ENCODE measurements around the gene SMS.

The SMS gene

GRCh38 chrX:22032506-22032905 is 92.0 kb downstream of the SMS start:
- ChIA-PET POLR2A (no interaction called here), CTCF (no interaction called here)
- TF ChIP-seq L3MBTL2 (conservative IDR thresholded peaks at IDR 0.05) (no peak), TARDBP (IDR thresholded peaks at IDR 0.05) (no peak), SP1 (IDR thresholded peaks at IDR 0.05) (no peak), ZNF384 (IDR thresholded peaks at IDR 0.05) (no peak), FOXA1 (IDR thresholded peaks at IDR 0.05) (no peak), LEF1 (IDR thresholded peaks at IDR 0.05; ENCODE audit: borderline replicate concordance) (no peak)
- DNase-seq (ENCODE audit: extremely low spot score): no peak

DNA sequence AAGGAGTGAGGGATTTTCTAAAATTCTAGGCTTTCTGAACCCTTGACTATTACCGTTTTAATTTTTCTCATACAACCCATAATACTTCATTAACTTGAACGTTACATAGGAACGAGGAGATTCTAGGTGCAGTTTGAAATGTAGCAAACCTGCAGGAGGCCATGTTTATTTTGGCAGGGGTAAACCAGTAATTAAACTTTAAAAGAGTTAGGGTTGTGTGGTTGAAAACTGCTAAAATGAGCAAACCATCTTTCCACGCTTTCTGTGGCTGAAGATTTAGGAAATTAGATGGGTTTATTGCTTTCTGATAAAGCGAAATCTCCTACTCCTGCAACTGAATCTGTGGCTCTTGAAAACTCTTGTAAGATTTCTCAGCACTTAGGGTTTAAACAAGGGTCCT is 93.3 kb downstream of the SMS start:
- ChIA-PET POLR2A (no interaction called here), CTCF (no interaction called here)
- DNase-seq (ENCODE audit: extremely low spot score): no peak
- no peak for TF ChIP-seq FOXK2 (IDR thresholded peaks at IDR 0.05)
- TF ChIP-seq FOXA1 (IDR thresholded peaks at IDR 0.05): no peak
- no peak for TF ChIP-seq L3MBTL2 (conservative IDR thresholded peaks at IDR 0.05)
- TF ChIP-seq SUZ12 (IDR thresholded peaks at IDR 0.05): no peak
- no peak for TF ChIP-seq ZNF384 (IDR thresholded peaks at IDR 0.05)
- no peak for TF ChIP-seq CTBP1 (IDR thresholded peaks at IDR 0.05; ENCODE audit: borderline replicate concordance)
- no peak for TF ChIP-seq TARDBP (IDR thresholded peaks at IDR 0.05)
- TF ChIP-seq BHLHE40 (IDR thresholded peaks at IDR 0.05; ENCODE audit: borderline replicate concordance): no peak
- TF ChIP-seq PKNOX1 (IDR thresholded peaks at IDR 0.05): no peak
- no peak for TF ChIP-seq LEF1 (IDR thresholded peaks at IDR 0.05; ENCODE audit: borderline replicate concordance)
- no peak for TF ChIP-seq NFRKB (IDR thresholded peaks at IDR 0.05)
- no peak for TF ChIP-seq ELF4 (IDR thresholded peaks at IDR 0.05)
- no peak for TF ChIP-seq FOXM1 (IDR thresholded peaks at IDR 0.05; ENCODE audit: borderline replicate concordance)
- no peak for TF ChIP-seq SP1 (IDR thresholded peaks at IDR 0.05)
- no peak for TF ChIP-seq ARNT (IDR thresholded peaks at IDR 0.05)

DNA sequence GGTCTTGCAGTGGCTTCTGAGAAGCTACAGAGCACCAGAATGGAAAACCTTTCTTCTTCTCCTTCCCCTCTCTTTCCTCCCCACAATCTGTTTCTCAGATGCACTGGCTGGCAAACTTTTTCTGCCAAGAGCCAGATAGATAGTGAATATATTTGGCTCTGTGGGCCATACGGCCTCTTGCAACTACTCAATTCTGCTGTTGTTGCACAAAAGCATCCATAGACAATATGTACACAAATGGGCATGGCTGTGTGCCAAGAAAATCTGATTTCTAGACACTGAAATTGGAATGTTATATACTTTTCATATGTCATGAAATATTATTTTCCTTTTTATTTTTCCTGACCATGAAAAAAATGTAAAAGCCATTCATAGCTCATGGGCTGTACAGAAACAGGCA is 94.7 kb downstream of the SMS start:
- DNase-seq (ENCODE audit: extremely low spot score): no peak
- ChIA-PET CTCF (no interaction called here), POLR2A (no interaction called here)
- TF ChIP-seq PKNOX1 (IDR thresholded peaks at IDR 0.05) (no peak), TARDBP (IDR thresholded peaks at IDR 0.05) (no peak), FOXA1 (IDR thresholded peaks at IDR 0.05) (no peak), NFRKB (IDR thresholded peaks at IDR 0.05) (no peak), L3MBTL2 (conservative IDR thresholded peaks at IDR 0.05) (no peak), ELF4 (IDR thresholded peaks at IDR 0.05) (no peak), CTBP1 (IDR thresholded peaks at IDR 0.05; ENCODE audit: borderline replicate concordance) (no peak), FOXM1 (IDR thresholded peaks at IDR 0.05; ENCODE audit: borderline replicate concordance) (no peak), ARNT (IDR thresholded peaks at IDR 0.05) (no peak), FOXK2 (IDR thresholded peaks at IDR 0.05) (no peak), HDGF (IDR thresholded peaks at IDR 0.05; ENCODE audit: borderline replicate concordance) (no peak), SP1 (IDR thresholded peaks at IDR 0.05) (no peak), BHLHE40 (IDR thresholded peaks at IDR 0.05; ENCODE audit: borderline replicate concordance) (no peak), ZNF384 (IDR thresholded peaks at IDR 0.05) (no peak), SUZ12 (IDR thresholded peaks at IDR 0.05) (no peak), LEF1 (IDR thresholded peaks at IDR 0.05; ENCODE audit: borderline replicate concordance) (no peak)

DNA sequence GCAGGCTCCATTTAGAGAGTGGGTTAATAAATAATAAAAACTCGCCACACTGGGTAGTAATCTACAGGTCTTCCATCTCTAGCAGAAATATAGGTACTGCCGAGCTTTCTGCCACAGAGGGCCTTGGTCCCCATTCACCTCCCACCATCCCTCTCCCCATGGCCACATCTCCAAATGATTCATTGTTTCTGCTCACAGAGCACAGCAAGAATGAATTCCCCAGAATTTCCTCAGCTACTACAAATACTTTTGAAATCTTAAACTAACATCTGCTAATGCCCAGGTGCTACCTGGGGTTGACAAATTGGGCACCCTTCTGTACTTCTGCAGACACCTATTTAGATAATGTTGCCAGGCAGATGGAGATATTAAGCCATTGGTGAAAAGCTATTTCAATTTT is 96.7 kb downstream of the SMS start:
- TF ChIP-seq FOXK2 (IDR thresholded peaks at IDR 0.05) (no peak), FOXA1 (IDR thresholded peaks at IDR 0.05) (no peak), PKNOX1 (IDR thresholded peaks at IDR 0.05) (no peak), SUZ12 (IDR thresholded peaks at IDR 0.05) (no peak), FOXM1 (IDR thresholded peaks at IDR 0.05; ENCODE audit: borderline replicate concordance) (no peak), L3MBTL2 (conservative IDR thresholded peaks at IDR 0.05) (no peak), NFRKB (IDR thresholded peaks at IDR 0.05) (no peak), ARNT (IDR thresholded peaks at IDR 0.05) (no peak), BHLHE40 (IDR thresholded peaks at IDR 0.05; ENCODE audit: borderline replicate concordance) (no peak), TARDBP (IDR thresholded peaks at IDR 0.05) (no peak), HDGF (IDR thresholded peaks at IDR 0.05; ENCODE audit: borderline replicate concordance) (no peak), ZNF384 (IDR thresholded peaks at IDR 0.05) (no peak), CTBP1 (IDR thresholded peaks at IDR 0.05; ENCODE audit: borderline replicate concordance) (no peak), LEF1 (IDR thresholded peaks at IDR 0.05; ENCODE audit: borderline replicate concordance) (no peak), SP1 (IDR thresholded peaks at IDR 0.05) (no peak), ELF4 (IDR thresholded peaks at IDR 0.05) (no peak)
- ChIA-PET POLR2A (no interaction called here), CTCF (interaction anchor here (1.5 kb wide), 1 partner anchor 52 kb away, joined by 3 read pairs; no protein-coding TSS in a partner anchor)
- no peak for DNase-seq (ENCODE audit: extremely low spot score)

DNA sequence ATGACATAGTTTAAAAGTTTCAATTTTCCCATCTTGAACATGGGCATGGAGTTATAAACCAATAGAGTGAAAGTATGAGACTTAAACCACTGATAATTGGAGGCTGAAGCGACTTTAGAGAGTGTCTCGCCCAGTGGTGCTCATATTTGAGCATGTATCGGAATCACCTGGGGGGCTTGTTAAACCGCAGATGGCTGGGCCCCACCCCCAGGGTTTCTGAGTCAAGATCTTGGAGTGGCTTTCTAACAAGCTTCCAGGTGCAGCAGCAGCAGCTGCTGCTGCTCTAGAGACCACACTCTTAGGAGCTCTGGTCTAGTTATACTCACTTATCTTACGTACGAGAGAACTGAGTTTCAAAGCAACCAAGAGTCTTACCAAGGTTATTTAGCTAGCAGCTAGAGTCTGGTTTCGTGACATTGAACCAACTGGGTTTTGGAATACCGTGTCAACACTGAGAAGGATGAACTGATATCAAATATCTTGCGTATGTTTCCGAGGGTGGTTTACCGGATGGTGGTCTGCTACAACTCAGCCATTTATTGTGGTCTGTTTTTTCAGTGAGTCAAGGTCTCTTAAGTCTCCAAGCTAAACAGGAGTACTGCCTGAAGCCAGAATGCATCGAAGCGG is 97.5 kb downstream of the SMS start:
- POLR2A ChIA-PET: no interaction called here
- no peak for TF ChIP-seq FOXM1 (IDR thresholded peaks at IDR 0.05; ENCODE audit: borderline replicate concordance)
- TF ChIP-seq ELF4 (IDR thresholded peaks at IDR 0.05): no peak
- no peak for TF ChIP-seq ZNF384 (IDR thresholded peaks at IDR 0.05)
- no peak for TF ChIP-seq FOXA1 (IDR thresholded peaks at IDR 0.05)
- no peak for DNase-seq (ENCODE audit: extremely low spot score)
- CTCF ChIA-PET: interaction anchor here (1.5 kb wide), 1 partner anchor 53 kb away, joined by 3 read pairs; no protein-coding TSS in a partner anchor

DNA sequence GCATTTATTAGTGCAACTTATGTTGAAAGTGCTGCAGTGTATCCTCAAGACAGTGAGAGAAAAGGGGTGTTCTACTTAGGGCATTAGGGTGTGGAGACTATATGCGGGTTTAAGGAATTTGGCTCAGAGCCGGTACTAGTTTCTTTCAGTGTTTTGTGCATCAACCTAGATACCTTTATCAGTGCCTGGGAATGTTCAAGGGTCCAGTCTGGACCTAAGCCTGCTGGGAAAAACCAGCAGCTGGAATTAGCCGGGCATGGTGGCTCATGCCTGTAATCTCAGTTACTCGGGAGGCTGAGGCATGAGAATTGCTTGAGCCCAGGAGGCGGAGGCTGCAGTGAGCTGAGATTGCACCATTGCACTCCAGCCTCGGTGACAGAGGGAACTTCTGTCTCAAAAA is 99.0 kb downstream of the SMS start:
- TF ChIP-seq NFRKB (IDR thresholded peaks at IDR 0.05): no peak
- TF ChIP-seq TARDBP (IDR thresholded peaks at IDR 0.05): no peak
- no peak for TF ChIP-seq PKNOX1 (IDR thresholded peaks at IDR 0.05)
- no peak for TF ChIP-seq HDGF (IDR thresholded peaks at IDR 0.05; ENCODE audit: borderline replicate concordance)
- no peak for TF ChIP-seq ZNF384 (IDR thresholded peaks at IDR 0.05)
- no peak for TF ChIP-seq ARNT (IDR thresholded peaks at IDR 0.05)
- no peak for TF ChIP-seq SUZ12 (IDR thresholded peaks at IDR 0.05)
- no peak for TF ChIP-seq FOXK2 (IDR thresholded peaks at IDR 0.05)
- TF ChIP-seq CTBP1 (IDR thresholded peaks at IDR 0.05; ENCODE audit: borderline replicate concordance): no peak
- TF ChIP-seq SP1 (IDR thresholded peaks at IDR 0.05): no peak
- TF ChIP-seq FOXA1 (IDR thresholded peaks at IDR 0.05): no peak
- TF ChIP-seq LEF1 (IDR thresholded peaks at IDR 0.05; ENCODE audit: borderline replicate concordance): no peak
- TF ChIP-seq BHLHE40 (IDR thresholded peaks at IDR 0.05; ENCODE audit: borderline replicate concordance): no peak
- ChIA-PET POLR2A (no interaction called here), CTCF (no interaction called here)
- no peak for DNase-seq (ENCODE audit: extremely low spot score)
